CD4-positive, alpha-beta T cell treated with Interferon alpha-2 for 1 hour (primary cell): ENCODE data around the gene SLC16A10.
"Not testable (repeated sequence)": the region's sequence is repeated elsewhere in the genome, so short reads cannot be mapped to it uniquely, and the experiment has no call there.

Experiments
- DNase-seq, 2 donors: peaks; one replicate each; pipeline ENCODE4 v3.0.0-alpha.2; 2020 to 2022

The SLC16A10 gene

DNA sequence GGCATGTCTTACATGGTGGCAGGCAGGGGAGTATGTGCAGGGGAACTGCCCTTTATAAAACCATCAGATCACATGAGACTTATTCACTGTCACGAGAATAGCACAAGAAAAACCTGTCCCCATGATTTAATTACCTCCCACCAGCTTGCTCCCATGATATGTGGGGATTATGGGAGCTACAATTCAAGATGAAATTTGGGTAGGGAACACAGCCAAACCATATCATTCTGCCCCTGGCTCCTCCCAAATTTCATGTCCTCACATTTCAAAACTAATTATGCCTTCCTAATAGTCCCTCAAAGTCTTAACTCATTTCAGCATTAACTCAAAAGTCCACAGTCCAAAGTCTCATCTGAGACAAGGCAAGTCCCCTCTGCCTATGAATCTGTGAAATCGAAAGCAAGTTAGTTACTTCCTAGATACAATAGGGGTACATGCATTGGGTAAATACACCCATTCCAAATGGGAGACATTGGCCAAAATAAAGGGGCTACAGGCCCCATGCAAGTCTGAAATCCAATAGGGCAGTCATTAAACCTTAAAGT lies 102.4 kb downstream of the SLC16A10 start:
- not testable (repeated sequence) for DNase-seq

DNA sequence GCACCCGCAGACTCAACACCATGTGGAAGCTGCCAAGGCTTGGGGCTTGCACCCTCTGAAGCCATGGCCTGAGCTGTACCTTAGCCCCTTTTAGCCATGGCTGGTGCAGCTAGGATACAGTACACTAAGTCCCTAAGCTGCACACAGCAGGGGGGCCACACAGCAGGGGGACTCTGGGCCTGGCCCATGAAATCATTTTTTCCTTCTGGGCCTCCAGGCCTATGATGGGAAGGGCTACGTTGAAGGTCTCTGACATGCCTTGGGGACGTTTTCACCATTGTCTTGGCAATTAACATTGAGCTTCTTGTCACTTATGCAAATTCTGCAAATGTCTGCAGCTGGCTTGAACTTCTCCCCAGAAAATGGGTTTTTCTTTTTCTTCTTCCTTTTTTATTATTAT lies 103.3 kb downstream of the SLC16A10 start:
- DNase-seq = no peak

GRCh38 chr6:111191136-111191535 lies 103.8 kb downstream of the SLC16A10 start:
- DNase-seq = not testable (repeated sequence)

DNA sequence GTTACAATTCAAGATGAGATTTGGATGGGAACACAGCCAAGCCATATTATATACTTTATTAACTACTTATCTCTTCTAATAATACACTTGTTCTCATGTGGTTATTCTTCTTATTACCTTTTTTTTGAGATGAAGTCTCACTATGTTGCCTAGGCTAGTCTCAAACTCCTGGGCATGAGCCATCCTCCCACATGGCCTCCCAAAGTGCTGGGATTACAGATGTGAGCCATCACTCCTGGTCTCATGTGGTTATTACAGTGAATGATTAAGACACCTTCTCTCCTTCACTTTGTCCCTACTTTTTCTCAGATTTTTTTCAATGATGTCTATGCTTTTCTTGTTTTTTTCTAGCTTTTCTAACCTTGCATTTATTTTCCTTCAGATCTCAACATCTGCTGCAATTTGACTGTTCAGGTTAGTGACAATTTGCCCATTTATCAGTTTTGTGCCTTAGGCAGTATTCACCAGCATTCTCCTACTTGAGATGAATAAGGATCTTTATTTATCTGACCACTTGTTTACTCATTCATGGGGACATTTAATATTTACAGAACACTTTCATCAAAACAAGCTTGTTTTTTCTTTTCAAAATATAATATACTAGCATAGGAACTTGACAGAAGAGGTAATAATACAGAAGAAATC lies 105.7 kb downstream of the SLC16A10 start:
- DNase-seq = no peak

GRCh38 chr6:111195656-111196055 lies 108.4 kb downstream of the SLC16A10 start:
- no peak for DNase-seq

DNA sequence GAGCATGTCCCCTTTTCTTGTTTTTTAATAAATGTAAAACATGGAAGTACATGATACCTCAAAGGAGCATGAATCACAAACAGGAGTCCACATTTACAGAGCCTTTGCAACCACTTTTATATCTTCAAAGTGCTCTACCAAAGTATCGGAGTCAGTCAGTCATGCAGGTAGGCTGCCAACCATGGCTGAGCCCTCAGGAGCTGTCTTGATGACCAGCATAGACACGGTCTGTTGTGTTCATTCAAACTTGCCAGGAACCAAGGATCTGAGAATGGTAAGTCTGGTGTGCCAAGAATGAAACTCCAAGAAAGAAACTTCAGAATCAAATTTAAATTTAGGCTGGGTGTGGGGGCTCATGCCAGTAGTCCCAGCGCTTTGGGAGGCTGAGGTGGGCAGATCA lies 111.5 kb downstream of the SLC16A10 start:
- DNase-seq = no peak

DNA sequence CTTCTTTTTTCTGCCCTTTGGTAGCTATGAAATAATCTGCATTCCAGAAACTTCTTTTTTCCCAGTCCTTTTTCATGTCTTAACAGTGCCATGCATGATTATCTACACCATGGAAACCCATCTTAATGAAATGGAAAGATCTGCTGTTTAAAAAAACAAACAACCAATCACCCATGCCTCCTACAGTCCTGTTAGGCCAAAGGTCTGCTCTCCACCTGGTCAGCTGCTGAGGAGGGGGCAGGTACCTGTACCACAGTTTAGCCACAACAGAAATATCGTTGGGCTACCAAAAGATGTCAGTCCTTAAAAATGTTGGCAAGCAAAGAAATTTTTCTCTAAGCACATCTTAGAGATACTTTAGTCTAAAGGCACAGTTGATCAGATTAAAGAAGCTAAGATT lies 112.6 kb downstream of the SLC16A10 start:
- no peak for DNase-seq

- DNase-seq = no peak
Observed at GRCh38 chr6:111200350-111201243, 113.3 kb downstream of the SLC16A10 start.

- no peak for DNase-seq
Observed at GRCh38 chr6:111201244-111201554, 113.9 kb downstream of the SLC16A10 start.

GRCh38 chr6:111201764-111202163 lies 114.5 kb downstream of the SLC16A10 start:
- no peak for DNase-seq

DNA sequence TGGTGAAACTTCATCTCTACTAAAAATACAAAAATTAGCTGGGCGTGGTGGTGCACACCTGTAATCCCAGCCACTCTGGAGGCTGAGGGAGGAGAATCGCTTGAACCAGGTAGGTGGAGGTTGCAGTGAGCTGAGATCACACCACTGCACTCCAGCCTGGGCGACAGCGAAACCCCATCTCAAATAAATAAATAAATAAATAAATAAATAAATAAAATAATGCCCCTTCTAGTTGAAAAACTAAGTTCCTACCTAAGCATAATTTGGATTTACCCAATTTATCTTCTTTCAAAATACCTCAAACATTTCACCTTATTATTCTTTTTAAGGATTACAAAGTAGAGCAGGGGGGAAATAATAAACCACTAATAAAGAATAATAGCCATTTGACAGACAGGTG lies 116.2 kb downstream of the SLC16A10 start:
- DNase-seq = not testable (repeated sequence)

GRCh38 chr6:111204305-111204704 lies 117.0 kb downstream of the SLC16A10 start:
- no peak for DNase-seq

- DNase-seq = no peak
Observed at GRCh38 chr6:111204881-111205280, 117.6 kb downstream of the SLC16A10 start.

DNA sequence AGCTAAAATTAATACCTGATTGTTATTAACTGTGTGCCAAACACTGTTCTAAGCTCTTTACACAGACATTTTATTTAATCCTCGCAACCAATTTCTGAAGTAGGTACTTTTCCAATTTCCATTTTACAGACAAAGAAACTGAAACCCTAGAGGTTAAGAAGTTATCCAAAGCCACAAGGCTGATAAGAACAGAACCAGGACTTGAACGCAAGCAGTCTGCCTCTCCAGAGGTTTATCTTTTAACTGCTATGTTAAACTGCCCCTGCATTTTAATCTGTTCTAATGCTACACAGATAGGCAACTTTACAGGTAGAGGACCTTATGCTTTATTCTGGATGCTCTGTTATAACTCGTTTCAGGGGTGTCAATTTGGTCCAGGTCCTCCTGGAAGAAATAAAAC lies 118.2 kb downstream of the SLC16A10 start:
- DNase-seq = no peak

GRCh38 chr6:111207141-111207858 lies 120.0 kb downstream of the SLC16A10 start:
- DNase-seq = no peak

DNA sequence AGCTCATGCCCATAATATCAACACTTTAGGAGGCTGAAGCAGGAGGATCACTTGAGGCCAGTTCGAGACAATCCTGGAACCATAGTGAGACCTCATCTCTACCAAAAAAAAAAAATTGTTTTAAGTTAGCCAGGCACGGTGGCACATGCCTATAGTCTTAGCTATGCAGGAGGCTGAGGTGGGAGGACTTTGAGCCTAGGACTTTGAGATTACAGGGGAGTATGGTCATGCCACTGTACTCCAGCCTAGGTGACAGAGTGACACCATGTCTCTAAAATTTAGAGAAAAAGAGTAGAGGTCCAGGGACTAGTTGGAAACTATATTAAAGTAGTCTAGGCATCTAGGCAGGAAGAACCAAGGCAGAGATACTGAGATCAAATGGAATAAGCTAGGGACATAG lies 121.6 kb downstream of the SLC16A10 start:
- DNase-seq = no peak

DNA sequence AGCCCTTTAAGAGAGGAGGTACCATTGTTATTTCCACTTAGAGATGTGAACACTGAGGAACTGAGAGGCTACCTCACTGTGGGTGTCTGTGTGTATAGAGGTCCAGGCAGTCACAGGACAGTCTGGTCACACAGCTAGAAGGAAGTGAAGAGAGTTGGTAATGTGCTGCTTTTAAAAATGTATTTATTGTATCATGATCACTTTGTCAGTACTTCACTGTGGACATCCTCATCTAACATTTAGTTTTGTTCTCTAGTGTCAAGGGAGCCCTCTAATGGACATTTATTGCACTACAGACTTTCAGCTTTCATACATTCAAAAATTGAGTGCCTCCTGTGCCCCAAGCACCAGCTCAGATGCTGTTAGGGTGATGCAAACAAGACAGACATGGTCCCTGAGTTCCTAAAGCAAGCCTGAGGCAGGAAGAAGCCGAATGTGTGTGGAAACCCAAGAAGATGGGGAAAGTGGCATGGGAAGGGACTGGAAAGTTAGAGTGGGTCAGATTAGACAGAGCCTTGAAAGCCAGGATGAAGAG lies 123.0 kb downstream of the SLC16A10 start:
- DNase-seq = peak; percentile 8 to 72

- DNase-seq = no peak
Observed at GRCh38 chr6:111211411-111212030, 124.2 kb downstream of the SLC16A10 start.

GRCh38 chr6:111212625-111213024 lies 125.3 kb downstream of the SLC16A10 start:
- DNase-seq = no peak

DNA sequence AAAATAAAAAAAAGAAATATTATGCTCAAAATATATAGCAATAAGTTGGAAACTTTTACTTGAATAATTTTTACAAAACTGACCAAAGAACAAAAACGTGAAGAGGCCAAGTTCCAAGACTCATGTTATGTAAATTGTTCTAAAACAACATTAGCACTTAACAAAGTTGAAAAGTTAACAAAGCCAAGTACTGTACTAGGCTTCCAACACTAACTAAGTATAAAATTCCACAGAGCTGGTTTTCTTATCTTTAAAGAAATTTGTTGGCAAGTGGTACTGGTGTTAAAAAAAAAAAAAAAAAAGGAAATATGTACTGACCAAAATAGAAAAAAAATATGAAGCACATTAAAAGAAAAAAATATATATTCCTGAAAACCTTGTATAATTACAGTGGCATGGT lies 127.8 kb downstream of the SLC16A10 start:
- DNase-seq = no peak

DNA sequence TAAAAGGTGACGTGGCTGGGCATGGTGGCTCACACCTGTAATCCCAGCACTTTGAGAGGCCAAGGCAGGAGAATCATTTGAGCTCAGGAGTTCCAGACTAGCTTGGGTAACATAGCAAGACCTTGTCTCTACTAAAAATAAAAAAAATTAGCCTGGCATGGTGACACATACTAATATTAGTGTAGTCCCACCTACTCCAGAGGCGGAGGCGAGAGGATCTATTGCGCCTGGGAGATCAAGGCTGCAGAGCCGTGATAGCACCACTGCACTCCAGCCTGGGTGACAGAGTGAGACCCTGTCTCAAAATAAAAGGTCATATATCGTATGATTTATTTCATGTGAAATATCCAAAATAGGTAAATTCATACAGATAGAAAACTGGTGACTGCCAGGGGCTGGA lies 132.5 kb downstream of the SLC16A10 start:
- no peak for DNase-seq

DNA sequence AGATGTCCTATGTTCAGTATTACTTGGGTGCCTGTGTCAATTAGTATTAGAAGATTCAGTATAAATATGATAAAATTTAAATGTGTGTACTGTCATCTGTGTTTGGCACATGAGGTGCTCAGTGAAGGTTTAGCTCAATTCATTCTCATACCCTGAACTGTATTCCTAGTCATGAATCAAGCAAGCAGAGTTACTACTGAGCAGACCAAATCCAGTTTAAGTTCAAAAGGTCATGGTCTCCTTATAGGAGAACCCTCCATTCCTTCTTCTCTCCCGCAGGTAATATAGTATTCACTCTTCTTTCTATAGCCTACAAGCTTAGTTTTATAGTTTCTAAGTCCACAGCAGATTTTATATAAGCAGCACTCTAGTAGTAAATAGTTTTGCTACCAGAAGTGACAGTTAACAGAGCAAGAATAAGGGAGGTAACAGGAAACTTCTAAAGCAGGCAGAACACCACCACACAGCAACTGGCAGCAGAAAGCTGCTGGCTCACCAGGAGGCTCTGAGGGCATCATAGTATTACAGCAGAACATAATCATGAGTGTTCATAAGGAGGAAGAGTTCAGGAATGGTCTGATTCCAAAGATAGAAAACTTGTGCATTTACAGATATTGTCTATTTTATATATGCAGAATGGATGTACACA lies 133.2 kb downstream of the SLC16A10 start:
- DNase-seq = no peak
